Natural killer cell treated with Interleukin-12 subunit alpha and Interleukin-12 subunit beta and Interleukin-15 and Interleukin-18, amount 100 ng/mL, for 72 hours (primary cell): ENCODE measurements around the gene CSTF2. TPM values are rescaled to one million over a fixed set of nuclear protein-coding genes. Genes with fewer than 3 reads are reported as not detected.
A peak's percentile ranks its signal among the peaks of the same experiment; 100 is the strongest.

ENCODE experiments used
- ATAC-seq, 2 donors: fragments of 150-1000 bp; cut with Tn5 transposase in 1 of 2; sonication (Bioruptor Pico), chemical (Tn5 transposase) in 1 of 2; 2 replicates each; pipeline ENCODE4 v1.10.0; 2021
- DNase-seq: peaks from one replicate; pipeline ENCODE4 v3.0.0; 2022; ENCODE audit warnings: low spot score
- H3K27ac Mint-ChIP-seq, 2 donors: 1 replicate in 1 of 2; 2 replicates in 1 of 2; pipeline ENCODE4 v1.8.0; 2022; ENCODE audit warnings: mixed read lengths in 2 of 2, mild to moderate bottlenecking in 1 of 2, moderate library complexity in 1 of 2
- H3K27me3 Mint-ChIP-seq, 2 donors: 1 replicate in 1 of 2; 2 replicates in 1 of 2; pipeline ENCODE4 v1.8.0; 2022; ENCODE audit warnings: mixed read lengths in 2 of 2
- H3K36me3 Mint-ChIP-seq: one replicate; pipeline ENCODE4 v1.8.0; 2022; ENCODE audit warnings: mixed read lengths
- H3K4me1 Mint-ChIP-seq, 2 donors: 1 replicate in 1 of 2; 2 replicates in 1 of 2; pipeline ENCODE4 v1.8.0; 2022; ENCODE audit warnings: low read depth in 2 of 2, mixed read lengths in 2 of 2, mild to moderate bottlenecking in 1 of 2
- H3K4me3 Mint-ChIP-seq: one replicate; pipeline ENCODE4 v1.8.0; 2022; ENCODE audit warnings: mixed read lengths
- H3K9me3 Mint-ChIP-seq: 2 replicates; pipeline ENCODE4 v1.8.0; 2022; ENCODE audit warnings: mixed read lengths
- total RNA-seq, 2 donors: library from RNA; stranded (reverse); gene quantifications; one replicate each; pipeline ENCODE4 v1.2.3, GENCODE V29; 2022

CSTF2 gene
- total RNA-seq, 2 donors from 2014 or later = 79.8 to 86.0 TPM

GRCh38 chrX:100831219-100831946 is 11.2 kb downstream of the CSTF2 start:
- ATAC-seq (peak; percentile 33 to 68), DNase-seq (no peak)
- H3K4me1 Mint-ChIP-seq = peaks cover 36 to 43% of the 10 kb centered on the region in 2 donors
- peaks cover 50% of the 10 kb centered on the region for H3K36me3 Mint-ChIP-seq
- peak overlapping the region; percentile 95 to 96 for H3K27ac Mint-ChIP-seq
- no peaks in the 10 kb centered on the region for H3K9me3 Mint-ChIP-seq
- H3K4me3 Mint-ChIP-seq = peak overlapping the region; percentile 64
- no peaks in the 10 kb centered on the region for H3K27me3 Mint-ChIP-seq

DNA sequence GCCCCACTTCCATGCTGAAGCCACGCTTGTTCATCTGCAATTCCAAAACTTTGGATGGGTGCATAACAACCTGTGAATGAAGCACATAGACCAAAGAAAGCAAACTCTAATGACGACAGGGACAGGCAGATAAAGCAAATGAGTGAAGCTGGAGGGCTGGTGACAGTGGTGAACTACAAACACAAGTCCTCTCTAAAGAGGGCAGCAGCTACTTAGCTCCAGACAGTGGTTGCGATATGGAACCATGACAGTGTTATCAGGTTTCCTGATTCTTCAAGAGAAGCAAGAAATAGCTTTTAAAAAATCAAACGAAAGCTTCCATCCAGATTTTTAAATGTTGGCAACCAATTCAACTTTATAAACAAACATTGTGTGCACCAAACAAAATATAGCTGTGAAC is 30.1 kb downstream of the CSTF2 start:
- no peaks in the 10 kb centered on the region for H3K9me3 Mint-ChIP-seq
- H3K27ac Mint-ChIP-seq = no peak overlapping the region
- ATAC-seq (no peak), DNase-seq (no peak)
- peaks cover 5 to 8% of the 10 kb centered on the region in 2 donors for H3K4me1 Mint-ChIP-seq
- H3K36me3 Mint-ChIP-seq = no peaks in the 10 kb centered on the region
- no peak overlapping the region for H3K4me3 Mint-ChIP-seq
- H3K27me3 Mint-ChIP-seq = peaks cover 0 to 9% of the 10 kb centered on the region in 2 donors

DNA sequence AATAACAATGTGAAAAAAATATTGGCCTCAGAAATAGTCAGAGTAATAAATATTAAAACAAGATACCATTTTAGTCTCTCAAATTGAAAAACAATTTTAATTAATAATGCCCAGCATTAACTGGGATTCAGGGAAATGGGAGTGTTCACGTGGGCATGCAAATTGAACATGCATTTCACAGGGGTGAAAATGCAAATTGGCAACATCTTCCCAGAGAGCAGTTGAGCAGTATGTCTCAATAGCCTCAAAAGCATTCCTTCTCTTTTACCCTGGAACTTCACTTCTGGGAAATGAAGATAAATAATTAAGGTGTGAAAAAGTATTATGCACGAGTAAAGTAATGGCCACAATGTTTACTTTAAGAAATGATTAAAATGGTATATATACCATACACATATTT is 32.6 kb downstream of the CSTF2 start:
- no peaks in the 10 kb centered on the region for H3K36me3 Mint-ChIP-seq
- no peak overlapping the region for H3K27ac Mint-ChIP-seq
- H3K9me3 Mint-ChIP-seq = peaks cover 6% of the 10 kb centered on the region
- H3K4me3 Mint-ChIP-seq = no peak overlapping the region
- H3K4me1 Mint-ChIP-seq = peaks cover 0 to 7% of the 10 kb centered on the region in 2 donors
- DNase-seq = no peak
- H3K27me3 Mint-ChIP-seq = peaks cover under 1 to 12% of the 10 kb centered on the region in 2 donors
- no peak for ATAC-seq

DNA sequence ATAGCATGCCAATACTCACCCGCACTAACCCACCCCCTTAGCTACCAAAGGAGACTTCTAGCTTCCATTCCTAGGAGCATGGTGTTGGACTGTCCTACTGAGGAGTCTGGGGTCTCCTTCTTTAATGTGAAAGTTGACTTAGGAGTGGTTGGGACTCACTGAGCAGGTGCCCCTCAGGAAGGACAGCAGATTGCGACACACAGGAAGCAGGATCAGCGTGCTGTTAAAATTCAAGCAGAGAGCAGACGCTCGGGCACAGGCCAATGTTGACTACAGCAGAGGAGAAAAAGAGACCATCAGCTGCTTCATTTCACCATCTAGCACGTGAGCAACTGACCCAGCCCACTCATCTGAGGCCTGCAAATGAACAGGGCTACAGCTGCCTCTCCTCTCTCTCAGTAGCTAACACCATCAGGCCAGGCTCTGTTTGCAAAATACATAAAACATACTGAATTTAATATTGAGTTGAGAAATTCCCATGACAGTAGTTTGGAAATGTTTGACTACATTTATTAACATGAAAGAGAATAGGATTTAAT is 43.2 kb downstream of the CSTF2 start:
- Mint-ChIP-seq H3K4me3 (no peak overlapping the region), H3K4me1 (no peaks in the 10 kb centered on the region), H3K27me3 (peaks cover 18 to 25% of the 10 kb centered on the region in 2 donors), H3K36me3 (no peaks in the 10 kb centered on the region), H3K9me3 (no peaks in the 10 kb centered on the region), H3K27ac (no peak overlapping the region)
- no peak for DNase-seq
- peak in 1 of 2 donors; percentile 24 for ATAC-seq

- no peaks in the 10 kb centered on the region for H3K4me1 Mint-ChIP-seq
- ATAC-seq (no peak), DNase-seq (no peak)
- no peaks in the 10 kb centered on the region for H3K9me3 Mint-ChIP-seq
- no peak overlapping the region for H3K4me3 Mint-ChIP-seq
- H3K27ac Mint-ChIP-seq = no peak overlapping the region
- no peaks in the 10 kb centered on the region for H3K36me3 Mint-ChIP-seq
- peaks cover 5 to 16% of the 10 kb centered on the region in 2 donors for H3K27me3 Mint-ChIP-seq
Measured at GRCh38 chrX:100864657-100865391, 44.6 kb downstream of the CSTF2 start.

DNA sequence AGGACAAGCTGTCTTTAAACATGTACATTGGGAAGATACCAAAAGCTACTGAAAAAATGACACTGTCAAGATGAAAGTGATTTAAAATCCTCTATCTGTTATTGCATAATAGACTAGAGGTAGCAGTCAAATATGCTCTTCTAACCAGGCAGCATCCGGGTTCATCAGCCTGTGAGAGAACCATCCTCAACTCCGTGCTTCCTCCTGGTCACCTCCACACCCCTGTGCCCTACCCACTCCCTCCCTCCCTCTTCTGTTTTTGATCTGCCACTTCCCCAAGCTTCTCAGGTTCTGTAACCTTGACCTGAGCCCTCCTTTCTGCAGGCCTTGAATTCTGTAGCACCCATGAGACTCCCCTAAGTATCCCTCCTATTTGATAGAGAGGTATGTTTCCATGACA is 48.1 kb downstream of the CSTF2 start:
- H3K9me3 Mint-ChIP-seq = no peaks in the 10 kb centered on the region
- no peak overlapping the region for H3K4me3 Mint-ChIP-seq
- ATAC-seq = no peak
- no peaks in the 10 kb centered on the region for H3K4me1 Mint-ChIP-seq
- no peak overlapping the region for H3K27ac Mint-ChIP-seq
- H3K36me3 Mint-ChIP-seq = no peaks in the 10 kb centered on the region
- DNase-seq = no peak
- H3K27me3 Mint-ChIP-seq = peaks cover 12 to 22% of the 10 kb centered on the region in 2 donors

- ATAC-seq = no peak
- Mint-ChIP-seq H3K27ac (no peak overlapping the region), H3K27me3 (peaks cover 13 to 19% of the 10 kb centered on the region in 2 donors), H3K9me3 (no peaks in the 10 kb centered on the region), H3K4me3 (no peak overlapping the region), H3K4me1 (no peaks in the 10 kb centered on the region), H3K36me3 (no peaks in the 10 kb centered on the region)
- no peak for DNase-seq
Measured at GRCh38 chrX:100870527-100870926, 50.3 kb downstream of the CSTF2 start.

GRCh38 chrX:100871594-100872560 is 51.7 kb downstream of the CSTF2 start:
- DNase-seq (no peak), ATAC-seq (no peak)
- Mint-ChIP-seq H3K27ac (no peak overlapping the region), H3K4me3 (no peak overlapping the region), H3K4me1 (no peaks in the 10 kb centered on the region), H3K9me3 (no peaks in the 10 kb centered on the region), H3K27me3 (peaks cover 13 to 15% of the 10 kb centered on the region in 2 donors), H3K36me3 (no peaks in the 10 kb centered on the region)

GRCh38 chrX:100874325-100874724 is 54.1 kb downstream of the CSTF2 start, which contains the start of gene NOX1:
Gene NOX1 (minus strand): TSS chrX:100874359. CDS start chrX:100874139, 220 bp downstream.
- no peak for ATAC-seq
- H3K36me3 Mint-ChIP-seq = no peaks in the 10 kb centered on the region
- no peak within 1 kb of the TSS for H3K4me3 Mint-ChIP-seq
- DNase-seq = no peak
- H3K4me1 Mint-ChIP-seq = no peaks in the 10 kb centered on the region
- peaks cover 7 to 9% of the 10 kb centered on the region in 2 donors for H3K27me3 Mint-ChIP-seq
- no peaks in the 10 kb centered on the region for H3K9me3 Mint-ChIP-seq
- no peak within 1 kb of the TSS for H3K27ac Mint-ChIP-seq

DNA sequence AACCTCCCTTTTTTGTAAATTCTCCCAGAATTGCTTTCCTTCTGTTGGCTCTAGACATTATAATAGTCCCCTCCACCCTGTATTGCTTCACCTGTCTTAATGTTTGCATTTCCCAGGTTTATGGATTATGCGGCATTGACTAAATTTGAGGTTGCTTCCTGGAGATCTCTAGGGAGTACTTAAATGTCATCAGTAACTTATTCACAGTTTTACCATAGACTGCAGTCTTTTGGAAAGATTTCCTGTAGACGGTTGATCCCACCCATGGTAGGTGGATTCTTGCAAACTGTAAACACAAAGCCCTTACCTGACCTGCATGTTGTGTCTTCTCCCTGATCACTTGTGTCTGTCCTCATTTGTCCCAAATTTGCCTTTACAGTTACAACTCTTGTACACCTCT is 60.2 kb downstream of the CSTF2 start:
- no peaks in the 10 kb centered on the region for H3K36me3 Mint-ChIP-seq
- no peak overlapping the region for H3K4me3 Mint-ChIP-seq
- H3K9me3 Mint-ChIP-seq = no peaks in the 10 kb centered on the region
- ATAC-seq (no peak), DNase-seq (no peak)
- peaks cover 5 to 18% of the 10 kb centered on the region in 2 donors for H3K27me3 Mint-ChIP-seq
- no peaks in the 10 kb centered on the region for H3K4me1 Mint-ChIP-seq
- no peak overlapping the region for H3K27ac Mint-ChIP-seq

- Mint-ChIP-seq H3K4me3 (no peak overlapping the region), H3K27ac (no peak overlapping the region), H3K36me3 (no peaks in the 10 kb centered on the region), H3K27me3 (peaks cover 18% of the 10 kb centered on the region in 2 donors), H3K4me1 (peaks cover 6 to 10% of the 10 kb centered on the region in 2 donors), H3K9me3 (no peaks in the 10 kb centered on the region)
- DNase-seq = no peak
- no peak for ATAC-seq
Measured at GRCh38 chrX:100883654-100884053, 63.5 kb downstream of the CSTF2 start.
